IMR-90 (cell line): ENCODE results near the gene BCL2L13. TPM values are rescaled to one million over a fixed set of nuclear protein-coding genes. Genes with fewer than 3 reads are reported as not detected.

Experiments
- ATAC-seq: fragments of 200-7000 bp; cut with Tn5 transposase; 2 replicates; pipeline ENCODE4 v1.9.1; 2020; ENCODE audit warnings: low read depth, mild to moderate bottlenecking, moderate library complexity
- BruUV-seq: library from RNA; stranded (reverse); fragments of 400-500 nt; replicated peaks from 2 replicates; lab custom pipeline; 2021; lab: Mats Ljungman, UMichigan
- CTCF ChIA-PET: fragments of 300-600 bp; formaldehyde crosslinking; extraction: SDS; loops from one replicate; lab custom pipeline; 2021; ENCODE audit warnings: antibody characterized with exemption; lab: Yijun Ruan, JAX
- POLR2A ChIA-PET: fragments of 300-600 bp; sonication (Branson Sonifier 250); formaldehyde crosslinking; loops from one replicate; lab custom pipeline; 2022; ENCODE audit warnings: antibody characterized with exemption; ENCODE audit not compliant: unreplicated experiment; lab: Charles Lee
- DNase-seq: peaks from one replicate; pipeline ENCODE4 v3.0.0; 2013
- H2AFZ ChIP-seq: replicated peaks from 2 replicates; pipeline ENCODE3; 2013; ENCODE audit warnings: low read length, mild to moderate bottlenecking; ENCODE audit not compliant: poor library complexity
- H2AK5ac ChIP-seq: 2 replicates; pipeline ENCODE4 v1.6.1; 2013; ENCODE audit warnings: low read depth, low read length, inconsistent platforms
- H2AK9ac ChIP-seq: replicated peaks from 2 replicates; pipeline ENCODE3; 2013; ENCODE audit warnings: mild to moderate bottlenecking, low read depth, low read length, moderate library complexity; ENCODE audit not compliant: poor library complexity
- H2BK120ac ChIP-seq: 2 replicates; pipeline ENCODE4 v1.6.1; 2013; ENCODE audit warnings: low read depth, low read length, inconsistent platforms
- H2BK15ac ChIP-seq: 3 replicates; pipeline ENCODE4 v1.6.1; 2013; ENCODE audit warnings: low read depth, low read length, inconsistent platforms
- H2BK20ac ChIP-seq: 2 replicates; pipeline ENCODE4 v1.6.1; 2013; ENCODE audit warnings: low read depth, mild to moderate bottlenecking, inconsistent platforms, low read length, moderate library complexity
- H2BK5ac ChIP-seq: 2 replicates; pipeline ENCODE4 v1.6.1; 2013; ENCODE audit warnings: mild to moderate bottlenecking, low read depth, low read length, inconsistent platforms; ENCODE audit not compliant: poor library complexity, severe bottlenecking
- H3K14ac ChIP-seq: replicated peaks from 2 replicates; pipeline ENCODE4 v1.6.1; 2013; ENCODE audit warnings: low read depth, low read length, inconsistent platforms
- H3K18ac ChIP-seq: 2 replicates; pipeline ENCODE4 v1.6.1; 2013; ENCODE audit warnings: low read depth, low read length, control low read depth
- H3K23ac ChIP-seq: 2 replicates; pipeline ENCODE4 v1.6.1; 2013; ENCODE audit warnings: low read depth, low read length, inconsistent platforms
- H3K27ac ChIP-seq: 2 replicates; pipeline ENCODE4 v1.5.1; 2013; ENCODE audit warnings: mild to moderate bottlenecking, control low read depth, low read length; ENCODE audit not compliant: insufficient read depth
- H3K27me3 ChIP-seq: 2 replicates; pipeline ENCODE4 v1.6.1; 2013; ENCODE audit warnings: low read length; ENCODE audit not compliant: control insufficient read depth, insufficient read depth
- H3K36me3 ChIP-seq: 2 replicates; pipeline ENCODE4 v1.6.1; 2013; ENCODE audit warnings: low read length, mixed read lengths; ENCODE audit not compliant: control insufficient read depth, insufficient read depth
- H3K4ac ChIP-seq: 2 replicates; pipeline ENCODE4 v1.6.1; 2013; ENCODE audit warnings: low read depth, low read length, inconsistent platforms
- H3K4me1 ChIP-seq: 2 replicates; pipeline ENCODE4 v1.6.1; 2013; ENCODE audit warnings: low read length, mixed read lengths; ENCODE audit not compliant: control insufficient read depth, insufficient read depth
- H3K4me2 ChIP-seq: 2 replicates; pipeline ENCODE4 v1.6.1; 2013; ENCODE audit warnings: low read depth, mild to moderate bottlenecking, control low read depth, low read length, moderate library complexity
- H3K4me3 ChIP-seq: 2 replicates; pipeline ENCODE4 v1.5.1; 2013; ENCODE audit warnings: low read depth, mild to moderate bottlenecking, control low read depth, low read length, moderate library complexity; ENCODE audit not compliant: insufficient read depth
- H3K56ac ChIP-seq: 2 replicates; pipeline ENCODE4 v1.6.1; 2013; ENCODE audit warnings: low read length, inconsistent platforms; ENCODE audit not compliant: insufficient read depth; ENCODE audit errors: extremely low read depth
- H3K79me1 ChIP-seq, 2 experiments: 2 replicates each; pipeline ENCODE4 v1.6.1; 2013; ENCODE audit warnings: low read length in 2 of 2, inconsistent platforms in 1 of 2, low read depth in 1 of 2
- H3K9ac ChIP-seq: 2 replicates; pipeline ENCODE4 v1.6.1; 2013; ENCODE audit warnings: low read depth, low read length, control low read depth
- H3K9me1 ChIP-seq: 2 replicates; pipeline ENCODE4 v1.6.1; 2013; ENCODE audit warnings: low read length, inconsistent platforms; ENCODE audit not compliant: insufficient read depth
- H3K9me3 ChIP-seq: 2 replicates; pipeline ENCODE4 v1.6.1; 2013; ENCODE audit warnings: low read length; ENCODE audit not compliant: control insufficient read depth, insufficient read depth
- H4K20me1 ChIP-seq: 2 replicates; pipeline ENCODE4 v1.6.1; 2013; ENCODE audit warnings: low read length, inconsistent platforms; ENCODE audit not compliant: insufficient read depth
- H4K5ac ChIP-seq: 2 replicates; pipeline ENCODE4 v1.6.1; 2013; ENCODE audit warnings: mild to moderate bottlenecking, low read depth, low read length, control low read depth
- H4K8ac ChIP-seq, 2 experiments: 2 replicates each; pipeline ENCODE4 v1.6.1; 2013; ENCODE audit warnings: low read depth in 2 of 2, low read length in 2 of 2, control low read depth in 1 of 2, inconsistent platforms in 1 of 2
- H4K91ac ChIP-seq: 2 replicates; pipeline ENCODE4 v1.6.1; 2013; ENCODE audit warnings: low read depth, low read length, inconsistent platforms; ENCODE audit not compliant: insufficient read depth
- BHLHE40 ChIP-seq: fragments of 150-350 bp; IDR thresholded peaks from 2 replicates; pipeline ENCODE4 v1.6.1; 2016; ENCODE audit warnings: mild to moderate bottlenecking, low read depth, low read length
- CEBPB ChIP-seq: IDR thresholded peaks from 2 replicates; pipeline ENCODE4 v1.6.1; 2012; ENCODE audit warnings: low read depth, low read length, improper control_type of control experiment
- CHD1 ChIP-seq: IDR thresholded peaks from 2 replicates; pipeline ENCODE4 v1.6.1; 2012; ENCODE audit warnings: low read depth, low read length, improper control_type of control experiment
- CTCF ChIP-seq: conservative IDR thresholded peaks from 2 replicates; pipeline ENCODE4 v1.5.1; 2012; ENCODE audit warnings: mild to moderate bottlenecking, low read depth, low read length, improper control_type of control experiment
- FOS ChIP-seq: fragments of 150-350 bp; IDR thresholded peaks from 2 replicates; pipeline ENCODE4 v1.6.1; 2016; ENCODE audit warnings: low read depth, low read length
- MAFK ChIP-seq: IDR thresholded peaks from 2 replicates; pipeline ENCODE4 v1.6.1; 2012; ENCODE audit warnings: low read depth, low read length, improper control_type of control experiment
- MAZ ChIP-seq: IDR thresholded peaks from 2 replicates; pipeline ENCODE4 v1.6.1; 2012; ENCODE audit warnings: low read depth, mild to moderate bottlenecking, low read length, improper control_type of control experiment, moderate library complexity, borderline replicate concordance
- MXI1 ChIP-seq: IDR thresholded peaks from 2 replicates; pipeline ENCODE4 v1.6.1; 2012; ENCODE audit warnings: low read depth, mild to moderate bottlenecking, low read length, moderate library complexity, borderline replicate concordance
- NFE2L2 ChIP-seq: fragments of 150-350 bp; IDR thresholded peaks from 2 replicates; pipeline ENCODE4 v1.6.1; 2016; ENCODE audit warnings: low read depth, mild to moderate bottlenecking, low read length
- POLR2A ChIP-seq: IDR thresholded peaks from 2 replicates; pipeline ENCODE4 v1.6.1; 2012; ENCODE audit warnings: mild to moderate bottlenecking, low read depth, low read length
- RAD21 ChIP-seq: IDR thresholded peaks from 2 replicates; pipeline ENCODE4 v1.6.1; 2012; ENCODE audit warnings: low read length, improper control_type of control experiment
- RFX5 ChIP-seq: IDR thresholded peaks from 2 replicates; pipeline ENCODE4 v1.8.0; 2012; ENCODE audit warnings: low read depth, mild to moderate bottlenecking, low read length, moderate library complexity
- SMC3 ChIP-seq: fragments of 150-350 bp; IDR thresholded peaks from 2 replicates; pipeline ENCODE4 v1.6.1; 2016; ENCODE audit warnings: low read depth, mild to moderate bottlenecking, antibody characterized with exemption, low read length, moderate library complexity
- USF2 ChIP-seq: fragments of 150-350 bp; IDR thresholded peaks from 2 replicates; pipeline ENCODE4 v1.6.1; 2017; ENCODE audit warnings: mild to moderate bottlenecking, antibody characterized with exemption, low read length, low read depth
- WGBS, 2 experiments: methylation state at CpG; one replicate each; pipeline versions ENCODE4 v1.1.5 to v1.1.7; 2013; ENCODE audit warnings: missing lambda C conversion rate in 2 of 2; ENCODE audit not compliant: insufficient read length in 1 of 2; ENCODE audit errors: extremely low coverage in 2 of 2; 5-methylcytosine and 5-hydroxymethylcytosine counted together
- dilution Hi-C: fragments of 300-500 bp; cut with HindIII; formaldehyde crosslinking; loops from one replicate; pipeline ENCODE4 v1.14.3; 2018; ENCODE audit warnings: low sequenced_read_pairs; ENCODE audit not compliant: unreplicated experiment
- in situ Hi-C: fragments of 300-500 bp; cut with MboI; formaldehyde crosslinking; loops from 3 replicates; pipeline ENCODE4 v1.14.3; 2019; ENCODE audit warnings: low sequenced_read_pairs, inconsistent platforms, mixed read lengths
- intact Hi-C: fragments of 100-400 bp; cut with micrococcal nuclease; formaldehyde crosslinking; loops from 2 replicates; pipeline ENCODE4 v1.10.0; 2022
- polyA plus RNA-seq, 3 experiments: library from polyadenylated mRNA; depleted of rRNA; stranded (reverse); fragments of >200 nt; gene quantifications; 2 replicates each; pipeline ENCODE4 v1.2.3, GENCODE V29; 2012; ENCODE audit warnings: low replicate concordance in 1 of 3
- total RNA-seq: library from RNA; depleted of rRNA; stranded (reverse); fragments of >200 nt; gene quantifications from 2 replicates; pipeline ENCODE4 v1.2.3, GENCODE V29; 2012

BCL2L13 gene
- total and polyA plus RNA-seq, 2 of the 4 experiments (the other 2 are of a cell fraction), result 42.6 to 86.7 TPM

GRCh38 chr22:17639247-17639741, 737 bp downstream of the BCL2L13 start (continued):
- TF ChIP-seq CHD1 (0 out of 2 replicates have a peak, but pooled peaks have one; percentile 75), RAD21 (no peak)

GRCh38 chr22:17641269-17641668, 2.7 kb downstream of the BCL2L13 start:
- dilution Hi-C loops (no loop called here), in situ Hi-C loops (no loop called here), intact Hi-C loops (no loop called here)
- Histone ChIP-seq H4K8ac (no peak overlapping the region), H3K9me3 (no peaks in the 10 kb centered on the region), H3K4me1 (no peaks in the 10 kb centered on the region), H3K9me1 (no peaks in the 10 kb centered on the region), H3K9ac (no peak overlapping the region), H3K18ac (no peak overlapping the region), H3K4ac (no peak overlapping the region), H3K14ac (no peak overlapping the region), H4K5ac (no peak overlapping the region), H3K27me3 (no peaks in the 10 kb centered on the region), H2BK120ac (no peak overlapping the region), H2AK5ac (no peak overlapping the region), H2BK15ac (no peak overlapping the region), H3K27ac (no peak overlapping the region), H3K36me3 (no peaks in the 10 kb centered on the region), H3K4me2 (no peak overlapping the region), H3K4me3 (no peak overlapping the region), H2BK5ac (no peak overlapping the region), H3K23ac (no peak overlapping the region), H4K20me1 (no peaks in the 10 kb centered on the region), H2AFZ (no peak overlapping the region), H4K91ac (no peak overlapping the region), H2BK20ac (no peak overlapping the region), H2AK9ac (no peak overlapping the region), H3K79me1 (peaks cover 16 to 60% of the 10 kb centered on the region in 2 experiments), H3K56ac (no peak overlapping the region)
- no peak for DNase-seq
- no peak for TF ChIP-seq RFX5
- TF ChIP-seq CEBPB, result no peak
- TF ChIP-seq FOS, result no peak
- no peak for TF ChIP-seq NFE2L2
- no peak for TF ChIP-seq CHD1
- no peak for TF ChIP-seq POLR2A
- no peak for TF ChIP-seq BHLHE40
- no peak for TF ChIP-seq MXI1
- no peak for TF ChIP-seq USF2
- no peak for TF ChIP-seq CTCF
- no peak for TF ChIP-seq MAFK
- TF ChIP-seq RAD21, result no peak
- no peak for TF ChIP-seq SMC3
- TF ChIP-seq MAZ, result no peak
- ChIA-PET POLR2A (no interaction called here), CTCF (no interaction called here)
- no TSS peak for BruUV-seq
- no peak for ATAC-seq
- WGBS, 2 experiments, result no CpG with 5 or more reads among the region's 3 CpGs
